ENCODE data around the gene NCR2. TPM values are rescaled to one million over a fixed set of nuclear protein-coding genes. Genes with fewer than 3 reads are reported as not detected.

NCR2 gene
- total and polyA plus RNA-seq, 2 experiments from 2014 or later: not detected

GRCh38 chr6:41334482-41335040, 847 bp upstream of the NCR2 start:
- H4K20me1 ChIP-seq (ENCODE audit: insufficient read depth, poor library complexity, severe bottlenecking): no peaks in the 10 kb centered on the region
- no peak overlapping the region for H3K27ac ChIP-seq
- no peaks in the 10 kb centered on the region for H3K4me1 ChIP-seq (ENCODE audit: insufficient read depth)
- H3K4me3 ChIP-seq: no peak overlapping the region
- no peaks in the 10 kb centered on the region for H3K9me3 ChIP-seq (ENCODE audit: low read depth)
- H2AFZ ChIP-seq: no peak overlapping the region
- H3K36me3 ChIP-seq (replicated peaks; ENCODE audit: insufficient read depth, low read depth): no peaks in the 10 kb centered on the region
- 80% methylated on average over 11 of the region's 11 CpGs for WGBS (ENCODE audit: low lambda C conversion rate, missing lambda C conversion rate)
- no peaks in the 10 kb centered on the region for H3K9me2 ChIP-seq (replicated peaks; ENCODE audit: insufficient read depth)
- DNase-seq (ENCODE audit: low spot score): no peak
- TF ChIP-seq, protein P1, sequence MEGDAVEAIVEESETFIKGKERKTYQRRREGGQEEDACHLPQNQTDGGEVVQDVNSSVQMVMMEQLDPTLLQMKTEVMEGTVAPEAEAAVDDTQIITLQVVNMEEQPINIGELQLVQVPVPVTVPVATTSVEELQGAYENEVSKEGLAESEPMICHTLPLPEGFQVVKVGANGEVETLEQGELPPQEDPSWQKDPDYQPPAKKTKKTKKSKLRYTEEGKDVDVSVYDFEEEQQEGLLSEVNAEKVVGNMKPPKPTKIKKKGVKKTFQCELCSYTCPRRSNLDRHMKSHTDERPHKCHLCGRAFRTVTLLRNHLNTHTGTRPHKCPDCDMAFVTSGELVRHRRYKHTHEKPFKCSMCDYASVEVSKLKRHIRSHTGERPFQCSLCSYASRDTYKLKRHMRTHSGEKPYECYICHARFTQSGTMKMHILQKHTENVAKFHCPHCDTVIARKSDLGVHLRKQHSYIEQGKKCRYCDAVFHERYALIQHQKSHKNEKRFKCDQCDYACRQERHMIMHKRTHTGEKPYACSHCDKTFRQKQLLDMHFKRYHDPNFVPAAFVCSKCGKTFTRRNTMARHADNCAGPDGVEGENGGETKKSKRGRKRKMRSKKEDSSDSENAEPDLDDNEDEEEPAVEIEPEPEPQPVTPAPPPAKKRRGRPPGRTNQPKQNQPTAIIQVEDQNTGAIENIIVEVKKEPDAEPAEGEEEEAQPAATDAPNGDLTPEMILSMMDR (IDR thresholded peaks at IDR 0.05; ENCODE audit: poor library complexity): peak; percentile 24
- TF ChIP-seq EZH2phosphoT487 (IDR thresholded peaks at IDR 0.05; ENCODE audit: low read depth, severe bottlenecking, unreplicated experiment): no peak
- no peak for TF ChIP-seq EZH2 (IDR thresholded peaks at IDR 0.05; ENCODE audit: borderline replicate concordance)
- H3K27me3 ChIP-seq: peaks cover 15% of the 10 kb centered on the region
- no peak overlapping the region for H3K4me2 ChIP-seq
- H3K79me2 ChIP-seq: no peaks in the 10 kb centered on the region

GRCh38 chr6:41335943-41336342, 535 bp downstream of the NCR2 start:
- no peaks in the 10 kb centered on the region for H4K20me1 ChIP-seq (ENCODE audit: insufficient read depth, poor library complexity, severe bottlenecking)
- H3K9me3 ChIP-seq (ENCODE audit: low read depth): no peaks in the 10 kb centered on the region
- WGBS (ENCODE audit: low lambda C conversion rate, missing lambda C conversion rate): 95% methylated on average over 11 of the region's 11 CpGs

GRCh38 chr6:41336824-41337223, 1.4 kb downstream of the NCR2 start:
- no peak for TF ChIP-seq EZH2phosphoT487 (IDR thresholded peaks at IDR 0.05; ENCODE audit: low read depth, severe bottlenecking, unreplicated experiment)
- no peak for TF ChIP-seq EZH2 (IDR thresholded peaks at IDR 0.05; ENCODE audit: borderline replicate concordance)
- TF ChIP-seq, protein P1 (IDR thresholded peaks at IDR 0.05; ENCODE audit: poor library complexity): no peak
- H3K27ac ChIP-seq: no peak overlapping the region
- WGBS (ENCODE audit: low lambda C conversion rate, missing lambda C conversion rate): 96% methylated on average over 1 of the region's 1 CpG

More at GRCh38 chr6:41335943-41336342, 535 bp downstream of the NCR2 start:
- Histone ChIP-seq H3K4me2 (no peak overlapping the region), H3K9me2 (replicated peaks; ENCODE audit: insufficient read depth) (no peaks in the 10 kb centered on the region), H3K27me3 (peaks cover 15% of the 10 kb centered on the region), H2AFZ (no peak overlapping the region), H3K79me2 (no peaks in the 10 kb centered on the region), H3K4me3 (no peak overlapping the region), H3K27ac (no peak overlapping the region), H3K36me3 (replicated peaks; ENCODE audit: insufficient read depth, low read depth) (no peaks in the 10 kb centered on the region), H3K4me1 (ENCODE audit: insufficient read depth) (no peaks in the 10 kb centered on the region)
- TF ChIP-seq EZH2phosphoT487 (IDR thresholded peaks at IDR 0.05; ENCODE audit: low read depth, severe bottlenecking, unreplicated experiment) (no peak), EZH2 (IDR thresholded peaks at IDR 0.05; ENCODE audit: borderline replicate concordance) (no peak)
- TF ChIP-seq, protein P1 (IDR thresholded peaks at IDR 0.05; ENCODE audit: poor library complexity): no peak
- DNase-seq (ENCODE audit: low spot score): no peak

More at GRCh38 chr6:41336824-41337223, 1.4 kb downstream of the NCR2 start:
- Histone ChIP-seq H3K4me3 (no peak overlapping the region), H3K9me2 (replicated peaks; ENCODE audit: insufficient read depth) (no peaks in the 10 kb centered on the region), H4K20me1 (ENCODE audit: insufficient read depth, poor library complexity, severe bottlenecking) (no peaks in the 10 kb centered on the region), H2AFZ (no peak overlapping the region), H3K4me2 (no peak overlapping the region), H3K9me3 (ENCODE audit: low read depth) (no peaks in the 10 kb centered on the region), H3K36me3 (replicated peaks; ENCODE audit: insufficient read depth, low read depth) (no peaks in the 10 kb centered on the region), H3K4me1 (ENCODE audit: insufficient read depth) (no peaks in the 10 kb centered on the region), H3K79me2 (no peaks in the 10 kb centered on the region), H3K27me3 (peaks cover 15% of the 10 kb centered on the region)
- DNase-seq (ENCODE audit: low spot score): no peak

Data from hepatocyte (in vitro differentiated cells).